ENCODE data around the gene ZBTB16. TPM values are rescaled to one million over a fixed set of nuclear protein-coding genes. Genes with fewer than 3 reads are reported as not detected.

Gene ZBTB16
- total RNA-seq, 1 donor from 2014 or later, result 11.9 TPM

- DNase-seq (ENCODE audit: extremely low spot score, unreplicated experiment), result no peak
- TF ChIP-seq CTCF (conservative IDR thresholded peaks at IDR 0.05), result no peak
- Mint-ChIP-seq H3K27me3 (peaks cover 82% of the 10 kb centered on the region), H3K36me3 (no peaks in the 10 kb centered on the region), H3K4me3 (peak overlapping the region; percentile 69), H3K4me1 (ENCODE audit: unreplicated experiment) (peaks cover 74% of the 10 kb centered on the region), H3K27ac (peak overlapping the region; percentile 51), H3K9me3 (no peaks in the 10 kb centered on the region)
These were observed 17.4 kb downstream of the ZBTB16 start for GRCh38 chr11:114076921-114077331.

GRCh38 chr11:114077482-114078305 is 18.2 kb downstream of the ZBTB16 start:
- H3K27me3 Mint-ChIP-seq, result peaks cover 81% of the 10 kb centered on the region
- TF ChIP-seq CTCF (conservative IDR thresholded peaks at IDR 0.05), result no peak
- peaks cover 73% of the 10 kb centered on the region for H3K4me1 Mint-ChIP-seq (ENCODE audit: unreplicated experiment)
- H3K9me3 Mint-ChIP-seq, result no peaks in the 10 kb centered on the region
- DNase-seq (ENCODE audit: extremely low spot score, unreplicated experiment), result no peak
- no peaks in the 10 kb centered on the region for H3K36me3 Mint-ChIP-seq
- peak overlapping the region; percentile 69 for H3K4me3 Mint-ChIP-seq
- H3K27ac Mint-ChIP-seq, result no peak overlapping the region

- no peak for TF ChIP-seq CTCF (conservative IDR thresholded peaks at IDR 0.05)
- no peaks in the 10 kb centered on the region for H3K9me3 Mint-ChIP-seq
- H3K4me1 Mint-ChIP-seq (ENCODE audit: unreplicated experiment), result peaks cover 73% of the 10 kb centered on the region
- DNase-seq (ENCODE audit: extremely low spot score, unreplicated experiment), result no peak
- H3K27ac Mint-ChIP-seq, result peak overlapping the region; percentile 54
- peaks cover 82% of the 10 kb centered on the region for H3K27me3 Mint-ChIP-seq
- H3K36me3 Mint-ChIP-seq, result no peaks in the 10 kb centered on the region
- H3K4me3 Mint-ChIP-seq, result no peak overlapping the region
These were observed 18.9 kb downstream of the ZBTB16 start for GRCh38 chr11:114078423-114078822.

GRCh38 chr11:114079511-114080065 is 20.1 kb downstream of the ZBTB16 start:
- Mint-ChIP-seq H3K9me3 (no peaks in the 10 kb centered on the region), H3K36me3 (no peaks in the 10 kb centered on the region), H3K27ac (no peak overlapping the region), H3K4me1 (ENCODE audit: unreplicated experiment) (peaks cover 71% of the 10 kb centered on the region), H3K27me3 (peaks cover 81% of the 10 kb centered on the region), H3K4me3 (no peak overlapping the region)
- no peak for TF ChIP-seq CTCF (conservative IDR thresholded peaks at IDR 0.05)
- DNase-seq (ENCODE audit: extremely low spot score, unreplicated experiment), result no peak

GRCh38 chr11:114080219-114080618 is 20.7 kb downstream of the ZBTB16 start:
- TF ChIP-seq CTCF (conservative IDR thresholded peaks at IDR 0.05), result no peak
- Mint-ChIP-seq H3K4me1 (ENCODE audit: unreplicated experiment) (peaks cover 70% of the 10 kb centered on the region), H3K9me3 (no peaks in the 10 kb centered on the region), H3K36me3 (no peaks in the 10 kb centered on the region), H3K27ac (no peak overlapping the region), H3K27me3 (peaks cover 80% of the 10 kb centered on the region), H3K4me3 (no peak overlapping the region)
- DNase-seq (ENCODE audit: extremely low spot score, unreplicated experiment), result no peak

Data from type B pancreatic cell (in vitro differentiated cells).